K562 (cell line): ENCODE measurements around the gene ZGLP1. TPM values are rescaled to one million over a fixed set of nuclear protein-coding genes. Genes with fewer than 3 reads are reported as not detected.

Experiments
- ATAC-seq: fragments of 200-7000 bp; cut with Tn5 transposase; 3 replicates; pipeline ENCODE4 v1.9.1; 2020; ENCODE audit warnings: moderate library complexity
- BruUV-seq: library from RNA; stranded (reverse); fragments of 400-500 nt; replicated peaks from 2 replicates; lab custom pipeline; 2021; lab: Mats Ljungman, UMichigan
- CTCF ChIA-PET: fragments of 300-600 bp; formaldehyde crosslinking; extraction: SDS; loops from one replicate; lab custom pipeline; 2021; ENCODE audit warnings: low intra/inter-chr PET ratio; lab: Yijun Ruan, JAX
- POLR2A ChIA-PET: fragments of 300-600, 350-650 bp; sonication (Branson Sonifier 250); formaldehyde crosslinking; extraction: SDS; loops from one replicate; lab custom pipeline; 2021; ENCODE audit warnings: antibody characterized with exemption, inconsistent platforms; lab: Yijun Ruan, JAX
- DNase-seq, 4 experiments: peaks; one replicate each; pipeline versions ENCODE4 v3.0.0 to v3.0.0-alpha.2; 2011 to 2018; ENCODE audit warnings: low spot score in 3 of 4, mixed read lengths in 3 of 4; ENCODE audit errors: extremely low read depth in 1 of 4
- FAIRE-seq: peaks from 2 replicates; lab custom pipeline; 2011; peaks lifted over from hg19 to GRCh38; lab: Jason Lieb, UNC
- H2AFZ ChIP-seq: 2 replicates; pipeline ENCODE4 v1.6.0; 2011; ENCODE audit warnings: low read depth, low read length, control low read depth, inconsistent platforms
- H3K27ac ChIP-seq: fragments of 200-600 bp; 3 replicates; pipeline ENCODE4 v1.8.0; 2011; ENCODE audit warnings: low read depth, mild to moderate bottlenecking, control low read depth, inconsistent platforms, low read length, moderate library complexity, mixed read lengths; ENCODE audit errors: extremely low read depth
- H3K27me3 ChIP-seq, 2 experiments: fragments of 300-600 bp in 1 of 2; 2 replicates in 1 of 2; 3 replicates in 1 of 2; pipeline versions ENCODE4 v1.6.0 to v1.8.0; 2011; ENCODE audit warnings: inconsistent platforms in 2 of 2, low read length in 2 of 2, mild to moderate bottlenecking in 1 of 2, mixed read lengths in 1 of 2, moderate library complexity in 1 of 2; ENCODE audit not compliant: control insufficient read depth in 2 of 2, insufficient read depth in 2 of 2
- H3K36me3 ChIP-seq: fragments of 300-600 bp; 3 replicates; pipeline ENCODE4 v1.8.0; 2011; ENCODE audit warnings: mild to moderate bottlenecking, low read length, inconsistent platforms; ENCODE audit not compliant: control insufficient read depth, insufficient read depth
- H3K4me1 ChIP-seq, 2 experiments: fragments of 200-600 bp in 1 of 2; replicated peaks in 1 of 2; 2 replicates in 1 of 2; 3 replicates in 1 of 2; pipeline versions ENCODE4 v1.5.1 to v1.8.0; 2011; ENCODE audit warnings: inconsistent platforms in 2 of 2, low read length in 2 of 2, mild to moderate bottlenecking in 1 of 2, mixed read lengths in 1 of 2, moderate library complexity in 1 of 2; ENCODE audit not compliant: control insufficient read depth in 2 of 2, insufficient read depth in 2 of 2
- H3K4me2 ChIP-seq: 2 replicates; pipeline ENCODE4 v1.6.1; 2011; ENCODE audit warnings: low read length, control low read depth, inconsistent platforms, mixed read lengths; ENCODE audit not compliant: insufficient read depth
- H3K4me3 ChIP-seq: fragments of 200-600 bp; sonication (generic), shearing (Covaris generic); 2 replicates; pipeline ENCODE4 v1.5.1; 2016; ENCODE audit warnings: control low read depth, inconsistent platforms
- H3K79me2 ChIP-seq: fragments of 200-600 bp; 3 replicates; pipeline ENCODE4 v1.8.0; 2011; ENCODE audit warnings: low read length, inconsistent platforms; ENCODE audit not compliant: control insufficient read depth, insufficient read depth
- H3K9ac ChIP-seq, 2 experiments: 2 replicates each; pipeline versions ENCODE4 v1.6.0 to v1.6.1; 2011; ENCODE audit warnings: low read depth in 2 of 2, low read length in 2 of 2, control low read depth in 1 of 2, inconsistent platforms in 1 of 2, mild to moderate bottlenecking in 1 of 2, mixed read lengths in 1 of 2; ENCODE audit not compliant: insufficient read depth in 1 of 2
- H3K9me1 ChIP-seq: one replicate; pipeline ENCODE4 v1.6.0; 2011; ENCODE audit warnings: inconsistent platforms, mild to moderate bottlenecking, low read length, moderate library complexity; ENCODE audit not compliant: control insufficient read depth, insufficient read depth
- H3K9me3 ChIP-seq: replicated peaks from 2 replicates; pipeline ENCODE4 v1.5.1; 2011; ENCODE audit warnings: low read depth, low read length, inconsistent platforms; ENCODE audit not compliant: control insufficient read depth, insufficient read depth
- H4K20me1 ChIP-seq: replicated peaks from 2 replicates; pipeline ENCODE4 v1.6.1; 2011; ENCODE audit warnings: low read length, inconsistent platforms, mixed read lengths; ENCODE audit not compliant: control insufficient read depth, insufficient read depth
- CBFB ChIP-seq: sonication (generic); formaldehyde crosslinking; IDR thresholded peaks from 2 replicates; pipeline ENCODE4 v1.4.0; 2020; ENCODE audit warnings: mild to moderate bottlenecking, missing genetic modification reagents
- ILK ChIP-seq: fragments of 450-650 bp; IDR thresholded peaks from 2 replicates; pipeline ENCODE4 v1.6.1; 2016; ENCODE audit warnings: missing genetic modification characterization, low read depth, mild to moderate bottlenecking, missing compliant biosample characterization, moderate library complexity, borderline replicate concordance
- POLR2G ChIP-seq: fragments of 200-400 bp; formaldehyde crosslinking; IDR thresholded peaks from 2 replicates; pipeline ENCODE4 v1.6.1; 2017; ENCODE audit warnings: low read depth, mild to moderate bottlenecking, antibody characterized with exemption, low read length, moderate library complexity
- RBFOX2 ChIP-seq: fragments of 200-400 bp; formaldehyde crosslinking; IDR thresholded peaks from 2 replicates; pipeline ENCODE4 v1.6.1; 2017; ENCODE audit warnings: low read depth, mild to moderate bottlenecking, low read length, moderate library complexity
- RBM22 ChIP-seq: fragments of 200-400 bp; formaldehyde crosslinking; IDR thresholded peaks from 2 replicates; pipeline ENCODE4 v1.6.1; 2018; ENCODE audit warnings: low read length, low read depth; ENCODE audit not compliant: poor library complexity, severe bottlenecking
- ZNF354B ChIP-seq: fragments of 250-450 bp; sonication (Bioruptor Pico); IDR thresholded peaks from 2 replicates; pipeline ENCODE4 v1.4.0; 2020
- WGBS: fragments of 100-300 bp; shearing (Covaris generic); methylation state at CpG from one replicate; pipeline ENCODE4 v1.1.6; 2016; ENCODE audit warnings: low coverage, mixed read lengths; ENCODE audit not compliant: insufficient coverage; ENCODE audit errors: missing lambda C conversion rate; 5-methylcytosine and 5-hydroxymethylcytosine counted together
- in situ Hi-C: fragments of 300-500 bp; cut with MboI; formaldehyde crosslinking; loops from 4 replicates; pipeline ENCODE4 v1.15.0; 2018; ENCODE audit warnings: inconsistent platforms, mixed read lengths
- intact Hi-C: fragments of 100-400 bp; cut with micrococcal nuclease; formaldehyde crosslinking; loops from 2 replicates; pipeline ENCODE4 v1.14.2; 2022
- polyA plus RNA-seq, 8 experiments: library from polyadenylated mRNA; depleted of rRNA in 4 of 8; stranded (reverse) in 5 of 8; unstranded in 3 of 8; fragments of >200 nt; fragmentation: Nextera tagmentation in 2 of 8; fragmentation: Illumina TruSeq in 1 of 8; extraction: Ambion mirVana in 2 of 8; extraction: Trizol in 1 of 8; gene quantifications; 2 replicates each; pipeline versions ENCODE4 v1.2.1 to v1.2.3, GENCODE V29; 2011 to 2014; ENCODE audit warnings: inconsistent platforms in 1 of 8, missing spikeins in 1 of 8
- total RNA-seq, 7 experiments: library from RNA; depleted of rRNA in 6 of 7; stranded (reverse); fragments of >200 nt in 6 of 7; fragmentation: Illumina TruSeq in 2 of 7; extraction: Trizol in 2 of 7; gene quantifications; 2 replicates each; pipeline versions ENCODE4 v1.2.1 to v1.2.3, GENCODE V29; 2011 to 2021; ENCODE audit warnings: low replicate concordance in 1 of 7

ZGLP1 gene
- total and polyA plus RNA-seq, 9 of the 15 experiments (the other 6 are each of a cell fraction or from before 2014, with no cell fraction given): 0.24 to 4.5 (median 2.2) TPM

- ATAC-seq (no peak), DNase-seq (peak in 1 of 4 experiments; percentile 32)
- Histone ChIP-seq H4K20me1 (no peaks in the 10 kb centered on the region), H3K27me3 (no peaks in the 10 kb centered on the region), H3K9me1 (peaks cover 6% of the 10 kb centered on the region), H3K4me3 (no peak overlapping the region), H3K4me1 (peaks cover 28 to 50% of the 10 kb centered on the region in 2 experiments; a peak in 4 of 5 replicates)
- no TSS peak for BruUV-seq
- in situ Hi-C loops: no loop called here
- CTCF ChIA-PET: no interaction called here
- TF ChIP-seq RBFOX2 (peak; percentile 41; the same call in 1 of the 2 replicates), ILK (no peak), RBM22 (peak; percentile 28), ZNF354B (no peak), POLR2G (peak; percentile 59), CBFB (0 out of 2 replicates have a peak, but pooled peaks have one; percentile 28)
- TF ChIP-seq, all 486 proteins: peak for 4
- Histone ChIP-seq H3K27ac (peak overlapping the region; percentile 38; the same call in 1 of the 3 replicates), H3K36me3 (peaks cover 71% of the 10 kb centered on the region), H3K9ac (peak overlapping the region in 1 of 2 experiments; percentile 86; a peak in 2 of 4 replicates), H2AFZ (no peak overlapping the region), H3K4me2 (peak overlapping the region; percentile 20; the same call in 1 of the 2 replicates), H3K79me2 (peaks cover 29% of the 10 kb centered on the region), H3K9me3 (no peaks in the 10 kb centered on the region)
- intact Hi-C loops: no loop called here
- POLR2A ChIA-PET: interaction anchor here (0.6 kb wide), 1 partner anchor 14 kb away, joined by 4 read pairs; no protein-coding TSS in a partner anchor
- FAIRE-seq: no peak
- 71% methylated on average over 18 of the region's 23 CpGs for WGBS
Measured at GRCh38 chr19:10283301-10284064, 26.1 kb downstream of the ZGLP1 start.
